GM12878 (cell line): ENCODE measurements around the gene OTUB1. TPM values are rescaled to one million over a fixed set of nuclear protein-coding genes. Genes with fewer than 3 reads are reported as not detected.

Source experiments
- ATAC-seq: fragments of 200-7000 bp; cut with Tn5 transposase; 3 replicates; pipeline ENCODE4 v1.9.1; 2020; ENCODE audit warnings: mild to moderate bottlenecking, moderate library complexity
- BruUV-seq: library from RNA; stranded (reverse); fragments of 400-500 nt; replicated peaks from 2 replicates; lab custom pipeline; 2021; lab: Mats Ljungman, UMichigan
- CTCF ChIA-PET: fragments of 300-600 bp; sonication (Branson Sonifier 250); formaldehyde crosslinking; extraction: SDS; loops from one replicate; lab custom pipeline; 2021; ENCODE audit warnings: inconsistent platforms; lab: Yijun Ruan, JAX
- POLR2A ChIA-PET: fragments of 350-600 bp; formaldehyde crosslinking; extraction: SDS; loops from one replicate; lab custom pipeline; 2021; ENCODE audit warnings: inconsistent platforms; lab: Charles Lee
- RAD21 ChIA-PET: fragments of 300-600 bp; sonication (Branson Sonifier 250); formaldehyde crosslinking; loops from one replicate; lab custom pipeline; 2023; ENCODE audit warnings: antibody characterized with exemption; ENCODE audit not compliant: unreplicated experiment; lab: Charles Lee
- SMC1A ChIA-PET: fragments of 300-600 bp; sonication (Branson Sonifier 250); formaldehyde crosslinking; loops from one replicate; lab custom pipeline; 2023; ENCODE audit not compliant: unreplicated experiment, uncharacterized antibody; lab: Charles Lee
- DNase-seq: peaks from one replicate; pipeline ENCODE4 v3.0.0-alpha.2; 2011; ENCODE audit warnings: low read depth, low spot score
- FAIRE-seq: peaks from 3 replicates; lab custom pipeline; 2011; peaks lifted over from hg19 to GRCh38; lab: Jason Lieb, UNC
- H2AFZ ChIP-seq: 2 replicates; pipeline ENCODE4 v1.6.0; 2011; ENCODE audit warnings: low read depth, low read length, control low read depth; ENCODE audit not compliant: control insufficient read depth
- H3K27ac ChIP-seq: 2 replicates; pipeline ENCODE4 v1.5.1; 2011; ENCODE audit warnings: control low read depth; ENCODE audit not compliant: control insufficient read depth, insufficient read depth
- H3K27me3 ChIP-seq, 2 experiments: replicated peaks in 1 of 2; 2 replicates each; pipeline versions ENCODE4 v1.6.0 to v1.6.1; 2011; ENCODE audit warnings: low read length in 1 of 2; ENCODE audit not compliant: control insufficient read depth in 2 of 2, insufficient read depth in 2 of 2
- H3K36me3 ChIP-seq, 2 experiments: 2 replicates each; pipeline ENCODE4 v1.5.1; 2011; ENCODE audit warnings: low read length in 1 of 2; ENCODE audit not compliant: control insufficient read depth in 2 of 2, insufficient read depth in 2 of 2
- H3K4me1 ChIP-seq: 2 replicates; pipeline ENCODE4 v1.6.1; 2011; ENCODE audit warnings: mild to moderate bottlenecking, low read length, moderate library complexity, mixed read lengths; ENCODE audit not compliant: control insufficient read depth, insufficient read depth
- H3K4me2 ChIP-seq: 2 replicates; pipeline ENCODE4 v1.6.0; 2011; ENCODE audit warnings: control low read depth; ENCODE audit not compliant: control insufficient read depth, insufficient read depth
- H3K4me3 ChIP-seq: fragments of 200-600 bp; sonication (generic); 2 replicates; pipeline ENCODE4 v1.5.1; 2016
- H3K79me2 ChIP-seq: 2 replicates; pipeline ENCODE4 v1.6.0; 2011; ENCODE audit warnings: low read length; ENCODE audit not compliant: control insufficient read depth, insufficient read depth
- H3K9ac ChIP-seq: 2 replicates; pipeline ENCODE4 v1.8.0; 2011; ENCODE audit warnings: low read length, control low read depth, mixed read lengths; ENCODE audit not compliant: control insufficient read depth, insufficient read depth
- H3K9me3 ChIP-seq: replicated peaks from 3 replicates; pipeline ENCODE4 v1.5.1; 2011; ENCODE audit warnings: mild to moderate bottlenecking, low read length; ENCODE audit not compliant: control insufficient read depth, insufficient read depth
- H4K20me1 ChIP-seq: 2 replicates; pipeline ENCODE4 v1.6.0; 2011; ENCODE audit not compliant: control insufficient read depth, insufficient read depth
- BRCA1 ChIP-seq: IDR thresholded peaks from 2 replicates; pipeline ENCODE4 v1.6.1; 2011; ENCODE audit warnings: low read depth, low read length, improper control_type of control experiment
- CREM ChIP-seq: IDR thresholded peaks from 2 replicates; pipeline ENCODE4 v1.6.1; 2014; ENCODE audit warnings: antibody characterized with exemption, low read depth
- EED ChIP-seq: sonication (generic); IDR thresholded peaks from 2 replicates; pipeline ENCODE4 v1.6.1; 2016; ENCODE audit warnings: antibody characterized with exemption, low read depth
- KLF5 ChIP-seq: fragments of 450-650 bp; IDR thresholded peaks from 2 replicates; pipeline ENCODE4 v1.6.1; 2014; ENCODE audit warnings: mild to moderate bottlenecking; ENCODE audit not compliant: partially characterized antibody
- MEF2A ChIP-seq: IDR thresholded peaks from 2 replicates; pipeline ENCODE4 v1.6.1; 2011; ENCODE audit warnings: low read depth, mild to moderate bottlenecking, low read length, moderate library complexity; ENCODE audit not compliant: insufficient read depth
- MXI1 ChIP-seq: fragments of 150-350 bp; IDR thresholded peaks from 2 replicates; pipeline ENCODE4 v1.6.1; 2011; ENCODE audit warnings: low read depth, mild to moderate bottlenecking, inconsistent platforms, low read length, improper control_type of control experiment
- NFIC ChIP-seq: IDR thresholded peaks from 2 replicates; pipeline ENCODE4 v1.6.1; 2012; ENCODE audit warnings: low read depth, mild to moderate bottlenecking, inconsistent platforms, low read length, moderate library complexity
- PAX8 ChIP-seq: fragments of 450-650 bp; IDR thresholded peaks from 2 replicates; pipeline ENCODE4 v1.6.1; 2017; ENCODE audit warnings: mild to moderate bottlenecking, moderate library complexity
- SREBF2 ChIP-seq: IDR thresholded peaks from 2 replicates; pipeline ENCODE4 v1.6.1; 2012; ENCODE audit warnings: mild to moderate bottlenecking, low read length
- STAT1 ChIP-seq: fragments of 450-650 bp; conservative IDR thresholded peaks from 2 replicates; pipeline ENCODE4 v1.6.1; 2014; ENCODE audit warnings: antibody characterized with exemption, mild to moderate bottlenecking
- STAT3 ChIP-seq: IDR thresholded peaks from 2 replicates; pipeline ENCODE4 v1.6.1; 2011; ENCODE audit warnings: low read depth, low read length, improper control_type of control experiment
- YY1 ChIP-seq: IDR thresholded peaks from 2 replicates; pipeline ENCODE4 v1.6.1; 2011; ENCODE audit warnings: low read depth, mild to moderate bottlenecking, low read length
- ZBED1 ChIP-seq: IDR thresholded peaks from 2 replicates; pipeline ENCODE4 v1.6.1; 2016; ENCODE audit warnings: borderline replicate concordance
- ZBTB11 ChIP-seq: fragments of 450-650 bp; formaldehyde crosslinking; IDR thresholded peaks from 2 replicates; pipeline ENCODE4 v1.5.0; 2022; ENCODE audit warnings: mild to moderate bottlenecking, missing genetic modification characterization
- ZBTB40 ChIP-seq: fragments of 450-650 bp; IDR thresholded peaks from 2 replicates; pipeline ENCODE4 v1.6.1; 2016; ENCODE audit warnings: mild to moderate bottlenecking, moderate library complexity, borderline replicate concordance
- ZNF622 ChIP-seq: fragments of 450-650 bp; IDR thresholded peaks from 2 replicates; pipeline ENCODE4 v1.6.1; 2017; ENCODE audit warnings: mild to moderate bottlenecking, inconsistent platforms
- WGBS: methylation state at CpG from one replicate; pipeline ENCODE4 v1.1.6; 2016; ENCODE audit warnings: low lambda C conversion rate; ENCODE audit not compliant: insufficient replicate concordance, insufficient coverage; ENCODE audit errors: missing lambda C conversion rate; 5-methylcytosine and 5-hydroxymethylcytosine counted together
- in situ Hi-C: fragments of 300-500 bp; cut with MboI; formaldehyde crosslinking; loops from 9 replicates; pipeline ENCODE4 v1.14.3; 2018; ENCODE audit warnings: mixed read lengths
- intact Hi-C: fragments of 100-400 bp; cut with micrococcal nuclease; formaldehyde crosslinking; loops from one replicate; pipeline ENCODE4 v1.14.2; 2022; ENCODE audit not compliant: unreplicated experiment
- polyA plus RNA-seq, 11 experiments: library from polyadenylated mRNA; depleted of rRNA in 4 of 11; unstranded in 6 of 11; stranded (reverse) in 5 of 11; fragments of >200 nt; fragmentation: Nextera tagmentation in 4 of 11; fragmentation: Illumina TruSeq in 1 of 11; extraction: Ambion mirVana in 4 of 11; extraction: Trizol in 1 of 11; gene quantifications; 1 replicate in 1 of 11; 2 replicates in 10 of 11; pipeline versions ENCODE4 v1.2.1 to v1.2.3, GENCODE V29; 2011 to 2016; ENCODE audit warnings: inconsistent platforms in 2 of 11, missing spikeins in 2 of 11, low read depth in 1 of 11
- total RNA-seq, 4 experiments: library from RNA; depleted of rRNA in 3 of 4; stranded (reverse); fragments of >200 nt in 3 of 4; fragmentation: Illumina TruSeq in 1 of 4; extraction: Trizol in 1 of 4; gene quantifications; 2 replicates each; pipeline versions ENCODE4 v1.2.1 to v1.2.3, GENCODE V29; 2013 to 2021

Gene OTUB1
- total and polyA plus RNA-seq, 10 of the 15 experiments (the other 5 are each of a cell fraction or from before 2014, with no cell fraction given): 49.6 to 225 (median 131) TPM

- POLR2A ChIA-PET: no interaction called here
- intact Hi-C loops: no loop called here
- ATAC-seq (no peak), FAIRE-seq (no peak), DNase-seq (no peak)
- Histone ChIP-seq H4K20me1 (no peaks in the 10 kb centered on the region; the same call in 1 of the 2 replicates), H3K27ac (no peak overlapping the region), H3K27me3 (no peaks in the 10 kb centered on the region; a peak in 2 of 4 replicates), H3K9me3 (no peaks in the 10 kb centered on the region), H3K4me3 (no peak overlapping the region), H3K4me2 (no peak overlapping the region), H3K4me1 (no peaks in the 10 kb centered on the region; the same call in 1 of the 2 replicates), H3K9ac (no peak overlapping the region), H3K36me3 (peaks cover 0 to 18% of the 10 kb centered on the region in 2 experiments; a peak in 3 of 4 replicates), H3K79me2 (no peaks in the 10 kb centered on the region), H2AFZ (no peak overlapping the region)
- no TSS peak for BruUV-seq
- WGBS: 45% methylated on average over 23 of the region's 23 CpGs
- SMC1A ChIA-PET: interaction anchor here (0.6 to 1.0 kb wide), 2 partner anchors 149 to 304 kb away, joined by 3 read pairs; no protein-coding TSS in a partner anchor
- in situ Hi-C loops: loop anchor here (5.0 kb wide), 1 partner anchor 146 kb away; no protein-coding TSS in a partner anchor
- CTCF ChIA-PET: interaction anchor here (0.9 to 4.1 kb wide), 8 partner anchors 11 to 183 kb away, joined by 3 to 21 read pairs (median 4); no protein-coding TSS in a partner anchor
- RAD21 ChIA-PET: interaction anchor here (0.6 kb wide), 1 partner anchor 9 kb away, joined by 3 read pairs; no protein-coding TSS in a partner anchor
- TF ChIP-seq ZBTB11 (CRISPR knock-in tag): no peak
- no peak for TF ChIP-seq NFIC
- TF ChIP-seq ZNF622: no peak
- TF ChIP-seq KLF5: no peak
- no peak for TF ChIP-seq YY1
- TF ChIP-seq MEF2A: no peak
- no peak for TF ChIP-seq SREBF2
- TF ChIP-seq STAT1: no peak
- no peak for TF ChIP-seq PAX8
- TF ChIP-seq ZBTB40: no peak
- TF ChIP-seq STAT3: no peak
- no peak for TF ChIP-seq BRCA1
- no peak for TF ChIP-seq ZBED1
- no peak for TF ChIP-seq CREM
- no peak for TF ChIP-seq EED
- no peak for TF ChIP-seq MXI1
Measured at GRCh38 chr11:64001484-64002420, 15.5 kb downstream of the OTUB1 start.
